Measurements from ENCODE around the gene SMARCB1.

Gene SMARCB1

GRCh38 chr22:23831781-23832180, 45.0 kb downstream of the SMARCB1 start:
- no peak for DNase-seq (ENCODE audit: low read depth)

- no peak for DNase-seq (ENCODE audit: low read depth)
These were observed 45.7 kb downstream of the SMARCB1 start for GRCh38 chr22:23832226-23833016.

GRCh38 chr22:23833017-23833751, 46.4 kb downstream of the SMARCB1 start:
- DNase-seq (ENCODE audit: low read depth) = no peak

- no peak for DNase-seq (ENCODE audit: low read depth)
These were observed 47.1 kb downstream of the SMARCB1 start for GRCh38 chr22:23833911-23834317.

- no peak for DNase-seq (ENCODE audit: low read depth)
These were observed 47.6 kb downstream of the SMARCB1 start for GRCh38 chr22:23834406-23834792.

GRCh38 chr22:23834793-23835483, 48.2 kb downstream of the SMARCB1 start:
- no peak for DNase-seq (ENCODE audit: low read depth)

GRCh38 chr22:23835484-23836144, 48.8 kb downstream of the SMARCB1 start:
- no peak for DNase-seq (ENCODE audit: low read depth)

GRCh38 chr22:23836281-23836680, 49.5 kb downstream of the SMARCB1 start:
- no peak for DNase-seq (ENCODE audit: low read depth)

GRCh38 chr22:23836692-23837495, 50.1 kb downstream of the SMARCB1 start:
- DNase-seq (ENCODE audit: low read depth) = no peak

GRCh38 chr22:23837496-23837859, 50.7 kb downstream of the SMARCB1 start:
- no peak for DNase-seq (ENCODE audit: low read depth)

GRCh38 chr22:23837911-23838680, 51.3 kb downstream of the SMARCB1 start:
- DNase-seq (ENCODE audit: low read depth) = no peak

GRCh38 chr22:23838681-23839468, 52.1 kb downstream of the SMARCB1 start, which contains the start of gene DERL3:
TSS of gene DERL3 (minus strand) at chr22:23839006. CDS start at chr22:23838987, 19 bp downstream.
- peak; percentile 97 for DNase-seq (ENCODE audit: low read depth)

- no peak for DNase-seq (ENCODE audit: low read depth)
These were observed 53.3 kb downstream of the SMARCB1 start for GRCh38 chr22:23840026-23840425.

- DNase-seq (ENCODE audit: low read depth) = no peak
These were observed 54.5 kb downstream of the SMARCB1 start for GRCh38 chr22:23841292-23841691.

GRCh38 chr22:23841736-23842445, 55.1 kb downstream of the SMARCB1 start:
- DNase-seq (ENCODE audit: low read depth) = no peak

GRCh38 chr22:23842599-23842998, 55.8 kb downstream of the SMARCB1 start:
- DNase-seq (ENCODE audit: low read depth) = no peak

- DNase-seq (ENCODE audit: low read depth) = no peak
These were observed 58.0 kb downstream of the SMARCB1 start for GRCh38 chr22:23844739-23845202.

- no peak for DNase-seq (ENCODE audit: low read depth)
These were observed 58.7 kb downstream of the SMARCB1 start for GRCh38 chr22:23845265-23846080.

All from stimulated activated CD8-positive, alpha-beta memory T cell treated with anti-CD3 and anti-CD28 coated beads, Interleukin-4, amount 100 ng/mL, for 24 hours (primary cell).